IPS-18c (cell line): ENCODE measurements around the gene ERI3.
A peak's percentile ranks its signal among the peaks of the same experiment; 100 is the strongest.
"Not testable (repeated sequence)": the region's sequence is repeated elsewhere in the genome, so short reads cannot be mapped to it uniquely, and the experiment has no call there.

ENCODE experiments used
- H3K4me3 ChIP-seq: 2 replicates; pipeline ENCODE4 v1.7.0; 2013; ENCODE audit warnings: low read depth, mild to moderate bottlenecking, low read length, moderate library complexity; ENCODE audit not compliant: insufficient read depth
- H3K9me3 ChIP-seq: one replicate; pipeline ENCODE4 v1.6.1; 2013; ENCODE audit warnings: mild to moderate bottlenecking, low read length, moderate library complexity; ENCODE audit not compliant: control insufficient read depth, insufficient read depth

The ERI3 gene

DNA sequence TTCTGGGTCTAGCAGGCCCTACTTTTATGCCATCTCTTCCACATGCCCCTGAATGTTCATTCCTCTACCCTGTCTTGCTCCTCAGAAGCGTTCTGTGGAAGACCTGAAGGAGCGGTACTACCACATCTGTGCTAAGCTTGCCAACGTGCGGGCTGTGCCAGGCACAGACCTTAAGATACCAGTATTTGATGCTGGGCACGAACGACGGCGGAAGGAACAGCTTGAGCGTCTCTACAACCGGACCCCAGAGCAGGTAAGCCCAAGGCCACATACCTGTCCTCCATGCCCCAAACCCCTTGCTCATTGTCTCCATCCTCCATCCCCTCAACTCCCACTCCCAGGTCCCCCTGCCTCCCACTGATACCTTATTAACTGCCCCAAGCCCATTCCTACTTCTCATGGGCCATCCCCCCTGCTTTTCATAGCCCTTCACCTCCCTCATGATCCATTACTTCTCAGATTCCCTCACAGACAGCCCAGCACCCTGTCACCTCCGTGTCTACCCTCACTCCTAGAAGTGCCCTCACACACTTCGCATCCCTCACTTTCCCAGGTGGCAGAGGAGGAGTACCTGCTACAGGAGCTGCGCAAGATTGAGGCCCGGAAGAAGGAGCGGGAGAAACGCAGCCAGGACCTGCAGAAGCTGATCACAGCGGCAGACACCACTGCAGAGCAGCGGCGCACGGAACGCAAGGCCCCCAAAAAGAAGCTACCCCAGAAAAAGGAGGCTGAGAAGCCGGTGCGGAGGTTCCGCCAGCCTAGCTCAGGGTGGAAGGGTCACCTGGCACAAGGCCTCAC is 136.4 kb downstream of the ERI3 start:
- Histone ChIP-seq H3K4me3 (no peak overlapping the region), H3K9me3 (no peaks in the 10 kb centered on the region)

DNA sequence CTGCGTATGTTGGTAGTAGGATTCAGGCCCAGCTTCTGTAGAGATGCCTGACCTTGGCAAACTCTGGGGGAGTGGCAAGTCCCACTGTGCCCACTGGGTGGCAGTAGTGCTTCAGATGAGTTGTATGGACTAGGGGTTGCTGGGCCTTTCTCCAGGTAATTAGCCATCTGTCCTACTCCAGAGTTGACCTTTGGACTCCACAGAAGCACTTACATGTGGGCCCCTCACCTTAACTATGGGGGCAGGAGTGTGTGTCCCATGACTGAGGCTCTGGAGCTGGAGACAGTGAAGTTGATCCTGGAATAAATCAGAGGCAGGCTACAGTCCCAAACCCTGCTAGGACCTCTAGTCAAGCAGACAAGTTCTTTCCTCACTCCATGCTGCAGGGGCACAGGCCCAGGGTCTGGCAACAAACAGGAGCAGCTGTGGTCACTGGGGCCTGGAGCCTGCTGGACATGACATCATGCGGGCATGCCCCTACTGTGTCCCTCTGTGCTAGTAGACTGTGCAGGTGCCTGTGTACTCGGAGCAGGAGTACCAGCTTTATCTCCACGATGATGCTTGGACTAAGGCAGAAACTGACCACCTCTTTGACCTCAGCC is 137.1 kb downstream of the ERI3 start:
- Histone ChIP-seq H3K9me3 (no peaks in the 10 kb centered on the region), H3K4me3 (no peak overlapping the region)

DNA sequence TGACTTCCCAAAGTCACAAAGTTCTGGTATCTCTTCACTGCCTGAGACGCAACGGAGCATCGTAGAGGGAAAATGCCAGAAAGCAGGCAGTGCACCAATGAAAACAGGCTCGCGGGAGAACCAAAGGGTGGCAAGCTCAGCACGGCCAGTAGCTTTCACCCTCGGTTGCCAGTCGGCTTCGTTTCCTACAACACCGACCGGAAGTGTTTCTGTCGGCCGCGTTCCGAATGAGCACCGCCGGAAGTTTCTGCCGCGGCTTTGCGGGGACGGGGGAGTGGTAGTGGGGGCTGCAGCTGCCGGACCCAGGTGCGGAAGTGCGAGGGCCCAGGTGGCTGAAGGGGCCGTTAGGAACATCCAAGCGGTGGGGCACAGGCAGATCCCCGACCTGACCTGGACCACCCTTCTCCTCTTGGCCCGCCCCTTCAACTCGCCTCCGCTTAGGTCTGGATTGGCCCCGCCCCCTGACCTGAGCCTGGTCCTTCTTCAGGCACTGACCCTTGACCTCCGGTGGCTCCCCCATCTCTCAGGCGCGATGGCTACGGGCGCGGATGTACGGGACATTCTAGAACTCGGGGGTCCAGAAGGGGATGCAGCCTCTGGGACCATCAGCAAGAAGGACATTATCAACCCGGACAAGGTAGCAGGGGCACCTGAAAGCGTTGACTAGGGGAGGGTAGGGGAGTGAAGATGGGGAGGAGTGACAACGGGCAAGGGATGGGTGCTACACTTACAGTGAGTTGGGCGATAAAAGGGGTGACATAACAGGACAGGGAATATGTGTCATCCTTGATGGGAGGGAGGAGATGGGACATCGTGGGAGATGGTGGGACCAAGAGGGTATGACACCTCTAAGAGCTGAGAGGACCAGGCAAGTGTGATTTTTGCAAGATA is 141.6 kb downstream of the ERI3 start, which contains the start of gene DMAP1:
TSS of gene DMAP1 (plus strand) at position 250 of the 891 bp plus-strand sequence. CDS start at position 533, 283 bp downstream.
- Histone ChIP-seq H3K4me3 (peak within 1 kb of the TSS; percentile 97), H3K9me3 (no peaks in the 10 kb centered on the region)

DNA sequence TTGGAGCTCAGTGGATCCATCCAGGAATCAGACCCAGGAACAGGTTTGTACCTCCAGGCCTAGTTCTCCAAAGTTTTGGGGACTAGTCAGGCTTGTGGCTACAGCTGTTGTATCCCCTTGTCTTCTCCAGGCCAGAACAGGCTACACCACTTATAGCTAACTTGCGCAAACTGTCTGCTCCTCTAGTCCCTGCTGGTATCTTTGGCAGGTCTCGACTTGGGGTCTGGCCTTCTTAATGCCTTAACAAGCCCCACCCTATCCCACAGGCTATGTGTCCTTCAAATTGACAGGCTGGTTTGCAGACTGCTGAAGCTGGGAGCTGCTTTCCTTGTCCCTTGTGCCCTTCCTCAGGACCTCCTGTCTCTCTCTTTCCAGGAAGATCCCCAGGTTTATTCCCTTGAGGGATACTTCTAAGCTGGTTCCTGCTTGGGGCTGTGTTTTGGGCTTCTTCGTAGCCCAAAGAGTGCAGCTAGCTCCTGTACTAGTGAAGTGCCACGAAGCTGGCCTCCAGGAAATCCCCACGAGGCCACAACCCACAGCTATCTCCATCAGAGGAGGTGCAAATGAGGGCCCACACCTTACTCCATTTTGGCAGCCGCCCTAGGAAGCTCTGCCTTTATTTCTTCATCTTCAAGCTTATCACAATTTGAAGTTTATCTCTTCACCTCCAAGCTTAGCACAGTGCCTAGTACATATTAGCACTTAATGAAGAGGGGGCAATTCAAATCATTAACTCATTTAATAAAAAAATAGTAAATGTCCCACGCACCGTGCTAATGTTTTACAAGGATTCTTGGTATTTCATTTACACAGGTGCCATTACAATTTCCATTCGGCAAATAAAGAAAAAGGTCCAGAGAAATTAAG is 142.5 kb downstream of the ERI3 start:
- Histone ChIP-seq H3K4me3 (peak overlapping the region; percentile 97), H3K9me3 (no peaks in the 10 kb centered on the region)

DNA sequence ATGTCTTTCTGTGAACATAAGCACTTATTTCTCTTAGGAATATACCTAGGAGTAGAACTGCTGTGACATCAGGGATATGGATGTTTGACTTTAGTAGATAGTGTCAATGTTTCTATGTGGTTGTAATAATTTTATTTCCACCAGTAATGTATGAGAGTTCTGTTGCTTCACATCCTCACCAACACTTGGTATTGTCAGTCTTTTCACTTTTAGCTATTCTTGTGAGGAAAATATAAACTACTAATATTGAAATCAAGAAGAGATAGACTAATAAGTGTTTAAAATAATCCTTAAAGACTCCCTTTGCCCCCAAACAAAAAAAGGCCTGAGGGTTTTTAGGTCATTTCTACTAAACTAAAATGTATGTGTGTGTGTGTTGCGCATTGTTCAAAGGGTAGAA is 144.5 kb downstream of the ERI3 start:
- Histone ChIP-seq H3K9me3 (no peaks in the 10 kb centered on the region), H3K4me3 (no peak overlapping the region)

DNA sequence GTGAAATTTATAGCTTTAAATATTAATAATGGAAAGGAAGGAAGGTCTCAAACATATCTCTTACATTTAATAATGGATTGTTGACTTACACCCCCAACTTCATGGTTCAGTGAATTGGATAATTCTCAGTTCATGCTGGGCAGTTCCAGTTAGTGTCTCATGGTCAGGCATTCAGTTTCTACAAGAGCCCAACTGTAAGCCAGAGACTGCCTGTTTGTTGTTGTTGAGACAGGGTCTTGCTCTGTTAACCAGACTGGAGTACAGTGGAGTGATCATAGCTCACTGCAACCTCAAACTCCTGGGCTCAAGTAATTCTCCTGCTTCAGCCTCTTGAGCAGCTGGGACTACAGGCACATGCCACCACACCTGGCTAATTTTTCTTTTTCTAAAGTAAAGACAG is 146.8 kb downstream of the ERI3 start:
- Histone ChIP-seq H3K9me3 (no peaks in the 10 kb centered on the region), H3K4me3 (no peak overlapping the region)

DNA sequence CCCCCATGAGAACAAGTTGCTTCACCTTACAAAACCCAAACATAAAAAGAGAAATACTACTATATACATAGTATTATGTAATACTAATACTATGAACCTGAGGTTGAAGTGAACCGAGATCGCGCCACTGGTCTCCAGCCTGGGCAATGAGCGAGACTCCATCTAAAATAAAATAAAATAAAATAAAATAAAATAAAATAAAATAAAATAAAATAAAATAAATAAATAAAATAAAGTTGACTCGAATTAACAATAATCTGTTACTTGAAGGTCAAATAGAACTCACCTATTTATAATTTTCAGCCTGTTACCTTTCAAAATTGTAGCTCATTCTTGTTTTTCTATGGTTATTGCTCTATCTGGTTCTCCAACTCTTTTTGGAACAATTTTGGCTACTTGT is 148.5 kb downstream of the ERI3 start:
- H3K9me3 ChIP-seq, H3K4me3 ChIP-seq: not testable (repeated sequence)

DNA sequence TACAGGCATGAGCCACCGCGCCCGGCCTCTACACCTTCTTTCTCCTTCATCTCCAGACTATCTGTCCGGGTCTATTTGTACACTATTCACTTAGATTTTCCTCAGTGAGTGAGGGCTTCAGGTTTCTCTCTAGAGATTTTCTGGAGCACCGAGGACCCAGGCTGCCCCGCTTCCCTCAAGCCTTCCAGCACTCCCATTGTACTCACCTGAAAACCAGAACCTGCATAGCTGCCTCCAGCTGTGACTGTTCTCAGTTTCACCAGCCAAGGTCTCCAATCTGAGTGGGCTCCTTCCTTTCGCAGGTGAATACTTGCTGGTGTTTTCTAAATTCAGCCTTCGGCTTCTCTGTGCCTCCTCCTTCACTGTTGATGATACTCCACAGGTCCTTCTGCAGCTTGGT is 154.7 kb downstream of the ERI3 start:
- H3K9me3 ChIP-seq = no peaks in the 10 kb centered on the region

DNA sequence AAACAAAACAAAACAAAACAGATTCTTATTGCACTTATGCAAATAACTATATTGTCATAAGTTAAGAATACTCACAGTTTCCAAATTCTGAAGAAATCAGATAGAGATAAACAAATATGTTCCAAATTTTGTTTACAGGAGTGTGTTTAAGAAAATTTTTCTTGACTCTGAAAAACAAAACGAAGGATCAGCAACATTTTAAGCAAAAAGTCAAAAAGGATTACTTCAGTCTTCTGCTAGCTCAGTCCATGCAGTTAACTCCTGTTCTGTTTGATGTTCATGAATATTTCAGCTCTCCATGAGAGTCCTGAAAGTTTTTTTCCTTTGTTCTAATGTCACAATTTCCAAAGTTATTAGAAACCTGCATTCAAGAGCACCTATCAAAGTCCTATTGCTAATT is 180.4 kb downstream of the ERI3 start:
- H3K4me3 ChIP-seq = no peak overlapping the region
- H3K9me3 ChIP-seq = peaks cover 5% of the 10 kb centered on the region

More for the DNA sequence above, 154.7 kb downstream of the ERI3 start:
- H3K4me3 ChIP-seq = no peak overlapping the region
